PFSK-1 (cell line): ENCODE results near the gene PRKAG2.

Experiments
- POLR2AphosphoS5 ChIP-seq: IDR thresholded peaks from 2 replicates; pipeline ENCODE4 v1.6.1; 2012; ENCODE audit warnings: low read depth, mild to moderate bottlenecking, control low read depth, low read length, moderate library complexity
- REST ChIP-seq, 2 experiments: IDR thresholded peaks; 2 replicates each; pipeline versions ENCODE4 v1.6.1 to v1.8.0; 2011 to 2012; ENCODE audit warnings: low read depth in 2 of 2, low read length in 2 of 2, control low read depth in 1 of 2, inconsistent platforms in 1 of 2, mild to moderate bottlenecking in 1 of 2, moderate library complexity in 1 of 2; ENCODE audit not compliant: insufficient read depth in 1 of 2
- SIN3A ChIP-seq: IDR thresholded peaks from 2 replicates; pipeline ENCODE4 v1.6.1; 2012; ENCODE audit warnings: mild to moderate bottlenecking, low read length, moderate library complexity, borderline replicate concordance; ENCODE audit not compliant: insufficient read depth
- TAF1 ChIP-seq: IDR thresholded peaks from 2 replicates; pipeline ENCODE4 v1.6.1; 2012; ENCODE audit warnings: low read length, control low read depth, borderline replicate concordance; ENCODE audit not compliant: insufficient read depth

GRCh38 chr7:151801291-151801690 is 75.6 kb downstream of the PRKAG2 start:
- TF ChIP-seq REST (IDR thresholded peaks at IDR 0.05; ENCODE audit: insufficient read depth in 1 of 2, low read depth in 2 of 2, low read length in 2 of 2) (no peak), TAF1 (no peak), POLR2AphosphoS5 (no peak), SIN3A (no peak)
